ELF-1 (cell line): ENCODE results near the gene PCBD1.
"Not testable (repeated sequence)": the region's sequence is repeated elsewhere in the genome, so short reads cannot be mapped to it uniquely, and the experiment has no call there.

Source experiments
- DNase-seq: peaks from one replicate; pipeline ENCODE4 v3.0.0-alpha.2; 2016; ENCODE audit warnings: low read depth, low spot score

Gene PCBD1

DNA sequence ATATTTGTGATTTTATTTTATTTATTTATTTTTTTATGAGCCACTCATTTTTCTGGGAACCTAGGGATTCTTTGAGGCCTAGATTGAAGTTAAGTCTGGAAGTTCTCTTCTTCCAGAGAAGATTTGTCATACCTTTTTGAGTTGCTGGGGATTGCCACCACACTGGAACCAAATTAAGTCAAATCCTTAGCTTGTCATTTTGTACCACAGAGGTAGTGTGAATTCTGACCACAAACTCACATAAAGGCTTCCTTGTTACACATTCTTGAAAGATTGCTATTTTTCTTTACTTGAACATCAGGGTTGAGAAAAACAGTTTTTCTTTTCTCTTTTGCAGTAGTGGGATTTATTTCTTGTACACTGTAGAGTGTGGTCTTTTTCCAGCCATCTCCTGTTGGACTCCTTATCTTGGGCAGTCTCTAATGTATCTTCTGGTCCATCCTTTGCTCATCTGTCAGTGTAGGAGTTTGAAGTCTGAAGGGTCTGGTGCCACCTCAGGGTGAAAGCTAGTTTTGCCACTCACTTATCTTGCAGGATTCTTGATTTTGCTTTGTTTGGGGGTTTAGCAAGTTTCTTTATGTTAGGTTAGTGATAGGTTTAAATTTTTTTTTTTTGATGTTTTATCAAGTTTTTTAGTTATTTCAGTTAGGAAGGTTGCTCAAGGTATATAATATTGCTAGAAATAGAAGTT is 24.8 kb downstream of the PCBD1 start:
- DNase-seq: no peak

GRCh38 chr10:70861495-70862197 is 26.7 kb downstream of the PCBD1 start:
- not testable (repeated sequence) for DNase-seq

DNA sequence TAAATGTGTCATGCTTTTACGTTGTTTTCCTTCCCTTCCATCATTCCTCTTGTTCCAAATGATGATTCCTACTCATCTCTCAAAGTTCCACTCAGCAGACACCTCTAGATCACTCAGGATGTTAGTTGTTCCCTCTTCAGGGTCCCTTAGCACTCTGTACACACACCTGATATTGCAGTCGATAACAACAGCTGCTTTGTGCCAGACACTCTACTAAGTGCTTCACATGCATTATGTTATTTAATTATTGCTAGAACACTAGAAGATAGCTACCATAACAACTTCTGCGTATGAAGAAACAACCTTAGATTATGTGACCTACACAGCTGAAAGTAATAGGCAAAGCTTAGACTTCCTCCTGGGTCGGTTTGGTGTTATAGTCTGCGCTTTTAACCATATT is 29.6 kb downstream of the PCBD1 start:
- no peak for DNase-seq

- no peak for DNase-seq
Observed at GRCh38 chr10:70856454-70856853, 31.9 kb downstream of the PCBD1 start.

DNA sequence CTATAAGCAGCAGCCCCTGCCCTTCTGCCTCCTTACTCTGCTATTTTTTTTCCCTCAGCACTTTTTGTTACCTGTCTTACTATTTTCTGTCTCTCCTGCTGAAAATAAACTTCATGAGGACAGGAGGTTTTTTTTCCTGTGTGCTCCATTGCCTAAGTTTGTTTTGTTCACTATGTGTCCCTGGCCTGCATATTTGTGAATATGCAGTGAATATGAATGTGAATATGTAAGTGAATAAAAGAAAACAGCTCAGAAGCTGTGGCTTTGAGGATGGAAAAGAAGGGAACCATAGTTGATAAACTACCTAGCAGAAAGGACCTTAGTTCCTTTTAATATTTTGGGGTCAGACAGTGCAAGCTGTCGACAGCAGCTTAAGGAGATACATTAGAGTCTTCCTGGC is 34.9 kb downstream of the PCBD1 start:
- no peak for DNase-seq

GRCh38 chr10:70853038-70853437 is 35.3 kb downstream of the PCBD1 start:
- no peak for DNase-seq

GRCh38 chr10:70851597-70852475 is 36.5 kb downstream of the PCBD1 start:
- DNase-seq: no peak

DNA sequence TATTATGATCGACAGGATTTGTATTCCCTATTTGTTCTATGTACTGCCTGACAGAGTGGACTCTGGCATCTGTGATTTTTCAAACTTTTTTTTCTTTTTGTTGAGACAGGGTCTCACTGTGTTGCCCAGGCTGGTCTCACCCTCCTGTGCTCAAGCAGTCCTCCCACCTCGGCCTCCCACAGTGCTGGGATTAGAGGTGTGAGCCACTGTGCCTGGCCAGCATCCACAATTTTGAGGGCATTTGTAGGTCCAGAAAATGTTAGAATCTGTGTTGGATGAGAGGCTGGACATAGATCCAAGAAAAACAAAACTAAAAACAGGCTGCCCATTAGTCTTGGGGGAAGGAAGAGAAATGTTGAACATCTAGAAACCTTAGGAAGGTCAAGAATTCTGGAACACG is 38.3 kb downstream of the PCBD1 start:
- DNase-seq: no peak

GRCh38 chr10:70849582-70850016 is 38.8 kb downstream of the PCBD1 start:
- no peak for DNase-seq

GRCh38 chr10:70847659-70848360 is 40.6 kb downstream of the PCBD1 start:
- no peak for DNase-seq

DNA sequence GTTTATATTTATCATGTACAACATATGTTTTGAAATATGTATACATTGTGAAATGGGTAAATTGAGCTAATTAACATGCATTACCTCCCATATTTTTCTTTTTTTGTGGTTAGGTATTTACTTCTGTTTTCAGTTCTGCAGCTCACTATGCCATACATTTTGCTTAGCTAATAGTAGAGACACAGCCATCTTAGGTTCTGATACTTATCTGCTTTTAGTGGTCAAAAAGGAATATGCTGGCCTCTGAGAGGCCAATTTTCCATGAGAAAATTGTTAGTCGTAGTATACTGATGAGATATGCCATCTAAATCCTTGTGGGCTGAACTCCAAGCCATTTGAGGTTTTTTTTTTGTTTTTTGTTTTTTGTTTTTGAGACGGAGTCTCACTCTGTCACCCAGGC is 41.6 kb downstream of the PCBD1 start:
- DNase-seq: no peak

DNA sequence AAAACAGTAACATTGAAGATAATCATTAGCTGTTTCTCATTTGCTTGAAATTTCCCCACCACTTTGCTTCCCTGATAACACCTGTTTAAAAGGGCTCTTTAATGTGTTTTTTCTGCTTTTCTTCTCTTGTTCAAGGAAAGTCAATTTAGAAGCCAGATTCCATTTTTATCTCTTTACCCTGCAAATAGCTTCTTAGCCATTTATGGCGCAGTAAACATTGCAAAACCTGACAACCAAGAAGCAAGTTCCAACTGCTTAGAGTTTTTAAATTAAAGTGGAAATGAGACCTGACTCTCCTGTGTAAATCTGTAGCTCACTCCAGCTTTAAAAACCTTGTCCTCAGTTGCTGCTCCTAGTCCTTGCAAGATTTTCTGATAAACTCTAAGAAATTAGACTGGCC is 42.5 kb downstream of the PCBD1 start:
- no peak for DNase-seq

DNA sequence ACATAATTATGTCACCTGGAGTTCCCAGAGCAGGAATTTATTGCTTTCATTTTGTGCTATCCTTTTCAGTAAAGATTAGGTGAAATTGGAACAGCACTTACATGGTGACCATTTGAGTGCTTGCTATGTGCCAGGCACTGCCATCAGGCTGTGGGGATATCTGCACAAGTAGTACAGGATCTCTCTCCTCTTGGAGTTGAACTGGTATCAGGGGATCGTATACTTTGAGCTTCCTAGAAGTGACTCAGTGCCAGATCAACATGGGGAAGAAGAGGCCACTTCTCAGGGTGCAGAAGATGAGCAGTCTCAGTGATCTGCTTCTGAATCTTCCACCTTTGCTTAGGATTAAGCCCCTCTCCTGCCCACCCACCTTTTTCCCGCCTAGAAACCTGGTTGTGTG is 43.1 kb downstream of the PCBD1 start:
- DNase-seq: no peak

GRCh38 chr10:70843776-70844489 is 44.4 kb downstream of the PCBD1 start:
- DNase-seq: no peak

GRCh38 chr10:70843333-70843732 is 45.0 kb downstream of the PCBD1 start:
- no peak for DNase-seq

DNA sequence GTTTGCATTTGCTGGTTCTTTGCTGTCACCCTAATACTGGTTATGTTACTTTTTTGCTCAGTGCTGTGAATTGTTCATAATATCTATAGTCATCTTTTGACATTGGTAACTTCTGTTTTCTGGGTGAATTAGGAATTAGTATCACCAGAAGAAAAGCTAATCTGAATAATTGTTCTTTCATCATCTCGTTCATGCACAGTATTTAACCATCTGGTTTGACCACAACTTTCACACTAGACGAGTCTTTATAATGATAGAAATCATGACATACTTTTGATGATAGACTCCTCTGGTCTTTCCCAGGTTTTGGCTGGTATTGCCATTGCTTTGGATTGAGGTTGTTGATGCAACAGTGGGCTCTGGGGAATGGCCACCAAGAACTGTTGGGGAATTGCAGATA is 47.5 kb downstream of the PCBD1 start:
- no peak for DNase-seq

GRCh38 chr10:70838270-70838805 is 50.0 kb downstream of the PCBD1 start:
- DNase-seq: no peak

DNA sequence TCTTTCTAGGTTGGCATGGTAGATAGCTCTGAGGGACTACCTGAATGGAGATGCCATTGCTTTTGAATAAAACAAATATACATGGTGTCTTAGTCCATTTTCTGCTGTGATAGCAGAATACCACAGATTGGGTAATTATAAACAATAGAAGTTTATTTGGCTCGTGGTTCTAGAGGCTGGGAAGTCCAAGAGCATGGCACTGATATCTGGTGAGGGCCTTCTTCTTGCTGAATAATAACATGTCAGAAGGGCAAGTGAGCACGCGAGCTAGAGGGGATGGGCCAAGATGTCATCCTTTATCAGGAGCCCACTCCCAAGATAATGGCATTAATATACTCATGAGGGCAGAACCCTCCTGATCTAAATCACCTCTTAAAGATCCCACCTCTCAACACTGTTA is 50.7 kb downstream of the PCBD1 start:
- no peak for DNase-seq

GRCh38 chr10:70836319-70836718 is 52.0 kb downstream of the PCBD1 start:
- DNase-seq: peak; percentile 14

DNA sequence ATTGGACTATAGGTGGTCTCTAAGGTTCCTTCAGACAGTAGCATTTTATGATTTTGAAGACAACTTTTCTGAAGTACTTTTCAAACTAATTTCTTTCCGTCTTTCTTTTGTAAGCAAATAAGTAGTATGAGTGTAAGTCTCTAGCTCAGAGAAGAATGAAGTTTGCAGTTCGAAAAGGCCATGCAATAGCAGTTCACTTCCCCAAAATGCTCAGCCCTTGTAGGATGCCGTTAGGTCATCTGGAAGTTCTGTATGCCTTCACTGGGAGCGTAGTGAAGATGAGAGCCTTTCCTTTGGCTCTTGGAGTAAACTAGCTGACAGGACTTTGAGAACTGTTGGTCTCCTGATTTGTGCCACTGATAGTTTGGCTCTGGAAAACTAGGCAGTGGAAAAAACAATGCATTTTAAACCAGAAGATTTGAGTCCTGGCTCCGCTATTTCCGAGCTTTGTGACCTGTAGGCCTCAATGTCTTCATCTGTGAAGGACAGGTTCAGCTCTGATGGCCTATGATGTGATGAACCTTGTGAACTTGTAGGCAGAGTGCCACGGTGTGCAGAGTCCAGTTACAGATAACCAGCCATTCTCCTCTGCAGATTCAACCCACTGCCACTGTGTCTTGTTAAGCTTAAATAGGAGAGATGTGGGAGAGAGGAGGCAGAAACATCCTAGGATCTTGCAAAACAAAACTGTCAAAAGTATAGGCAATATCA is 53.8 kb downstream of the PCBD1 start:
- DNase-seq: no peak
